Measurements from ENCODE around the gene GHR.
"Not testable (repeated sequence)": the region's sequence is repeated elsewhere in the genome, so short reads cannot be mapped to it uniquely, and the experiment has no call there.

Gene GHR

DNA sequence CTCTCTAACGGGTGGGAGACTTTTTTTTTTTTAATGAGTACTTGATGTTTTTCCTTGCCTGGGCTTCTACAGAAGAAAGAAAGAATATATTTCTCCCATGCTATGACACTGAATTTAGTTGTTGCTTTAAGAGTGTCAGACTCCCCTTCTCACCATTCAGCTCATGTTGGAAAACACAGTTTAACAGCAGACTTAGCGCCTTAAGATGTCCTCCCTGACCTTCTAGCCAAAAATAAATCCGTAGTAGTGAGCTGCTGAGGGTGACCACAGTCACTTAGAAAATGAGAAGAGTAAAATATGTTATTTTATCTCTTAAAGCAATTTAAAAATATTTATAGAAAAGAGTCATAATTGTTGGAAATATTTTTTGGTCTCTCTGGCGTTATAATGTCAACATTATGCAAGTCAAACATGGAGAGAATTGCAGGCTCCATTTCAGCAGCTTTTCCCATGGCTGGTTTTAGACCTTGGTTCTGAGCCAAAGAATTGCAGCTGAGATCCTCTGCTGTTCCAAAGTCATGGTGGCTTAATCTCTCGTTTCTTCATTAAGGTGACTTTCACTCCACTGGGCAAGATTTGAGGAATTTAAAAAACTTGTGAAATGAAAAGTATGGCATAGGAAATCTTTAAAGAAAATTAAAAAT is 143.5 kb downstream of the GHR start:
- DNase-seq (ENCODE audit: low read depth in 2 of 2, low spot score in 1 of 2): no peak

DNA sequence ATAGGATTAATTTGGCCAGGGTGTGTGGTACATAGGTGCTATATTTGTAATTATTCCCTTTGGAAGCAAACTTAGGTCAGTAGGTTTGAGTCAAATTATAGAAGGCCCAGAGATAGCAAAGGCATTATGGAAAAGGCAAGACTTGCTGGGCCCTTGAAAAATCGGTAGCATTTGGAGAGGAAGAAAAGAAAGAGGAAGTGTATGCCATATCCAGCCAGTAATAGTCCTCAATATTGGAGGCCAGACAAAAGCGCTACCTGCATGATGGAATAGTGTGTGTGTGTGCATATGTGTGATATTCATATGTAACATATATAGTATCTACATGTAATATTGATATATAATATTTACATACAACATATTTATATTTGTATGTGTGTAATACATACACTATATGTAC is 146.1 kb downstream of the GHR start:
- DNase-seq (ENCODE audit: low read depth in 2 of 2, low spot score in 1 of 2): no peak

- DNase-seq (ENCODE audit: low read depth in 2 of 2, low spot score in 1 of 2): no peak
Measured at GRCh38 chr5:42569953-42570548, 146.8 kb downstream of the GHR start.

DNA sequence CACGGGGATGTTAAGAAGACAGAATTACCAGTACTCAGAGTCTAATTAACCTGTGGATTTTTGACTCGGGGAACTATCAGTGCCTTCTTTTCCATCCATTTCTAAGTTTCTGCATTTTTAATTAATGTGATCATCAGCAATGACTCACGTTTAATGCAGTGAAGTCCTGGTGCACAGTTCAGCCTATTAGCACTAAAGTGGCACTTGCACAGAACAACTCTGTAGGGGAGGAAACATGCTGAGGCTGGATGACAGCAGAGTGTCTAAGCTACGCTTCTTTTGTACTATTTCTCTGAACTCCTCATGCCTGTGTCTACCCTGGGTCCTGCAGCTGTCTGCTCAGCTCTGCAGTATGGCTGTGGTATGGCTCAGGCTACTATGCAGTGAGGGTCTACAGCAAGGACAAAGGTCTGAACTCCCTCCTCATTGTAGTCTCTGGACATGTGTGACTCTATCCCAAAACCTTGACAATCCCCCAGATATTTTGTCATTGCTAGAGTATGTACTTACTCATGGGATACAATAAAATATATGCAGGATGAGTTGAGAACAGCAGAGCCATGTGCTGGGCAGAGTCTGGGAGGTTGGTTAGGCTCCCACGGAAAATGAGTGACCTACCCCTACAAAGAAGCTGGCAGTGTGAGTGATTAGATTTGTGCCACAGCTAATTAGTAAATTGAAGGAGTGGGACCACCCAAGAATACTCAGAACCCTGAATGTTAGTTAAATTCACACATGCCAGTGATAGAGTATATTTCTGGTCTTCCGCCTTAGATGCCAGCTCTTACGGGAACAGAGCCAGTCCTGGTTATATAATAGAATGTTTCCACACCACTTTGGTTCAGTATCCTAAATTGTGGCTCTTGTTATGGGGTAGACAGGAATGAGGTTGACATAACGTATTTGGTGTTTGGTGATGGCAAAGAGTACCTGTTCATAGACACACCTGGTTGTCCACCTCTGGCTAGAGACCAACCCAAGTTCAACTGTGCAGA is 148.0 kb downstream of the GHR start:
- no peak for DNase-seq (ENCODE audit: low read depth in 2 of 2, low spot score in 1 of 2)

DNA sequence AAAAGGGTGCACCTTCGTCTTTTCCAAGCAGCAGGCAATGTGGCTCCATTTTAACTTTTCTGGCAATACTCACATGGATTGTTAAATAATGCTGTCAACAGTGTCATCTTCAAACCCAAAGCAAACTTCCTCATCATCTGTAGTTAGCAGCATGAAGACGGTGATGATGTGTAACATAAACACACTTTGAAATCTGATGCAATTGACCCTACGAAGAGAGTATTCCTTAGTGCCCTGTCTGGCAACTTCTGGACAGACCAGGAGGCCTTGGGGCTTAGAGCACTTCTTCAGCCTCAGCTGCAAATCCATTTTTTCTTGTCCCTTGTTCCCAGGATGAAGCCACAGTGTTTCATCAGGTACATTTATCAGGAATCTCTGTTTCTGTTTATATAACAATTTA is 149.1 kb downstream of the GHR start:
- no peak for DNase-seq (ENCODE audit: low read depth in 2 of 2, low spot score in 1 of 2)

- no peak for DNase-seq (ENCODE audit: low read depth in 2 of 2, low spot score in 1 of 2)
Measured at GRCh38 chr5:42573386-42573785, 150.1 kb downstream of the GHR start.

GRCh38 chr5:42575914-42576313 is 152.7 kb downstream of the GHR start:
- DNase-seq (ENCODE audit: low read depth in 2 of 2, low spot score in 1 of 2): not testable (repeated sequence)

DNA sequence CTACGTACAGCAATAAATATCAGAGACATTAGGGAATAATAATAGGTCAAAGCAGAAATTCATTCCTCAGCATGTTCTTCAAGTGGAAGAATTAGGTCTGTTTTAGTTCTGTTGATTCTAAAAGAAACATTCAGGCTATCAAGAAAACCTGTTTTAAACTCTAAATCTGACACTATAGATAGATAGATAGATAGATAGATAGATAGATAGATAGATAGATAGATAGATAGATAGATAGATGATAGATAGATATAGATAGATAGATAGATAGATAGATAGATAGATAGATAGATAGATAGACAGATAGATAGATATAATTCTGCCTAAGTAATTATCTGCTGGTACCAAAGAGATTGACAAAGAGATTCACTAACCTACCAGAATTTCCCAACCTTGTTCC is 155.7 kb downstream of the GHR start:
- DNase-seq (ENCODE audit: low read depth in 2 of 2, low spot score in 1 of 2): not testable (repeated sequence)

GRCh38 chr5:42579320-42579719 is 156.1 kb downstream of the GHR start:
- no peak for DNase-seq (ENCODE audit: low read depth in 2 of 2, low spot score in 1 of 2)

- no peak for DNase-seq (ENCODE audit: low read depth in 2 of 2, low spot score in 1 of 2)
Measured at GRCh38 chr5:42581845-42582244, 158.6 kb downstream of the GHR start.

- DNase-seq (ENCODE audit: low read depth in 2 of 2, low spot score in 1 of 2): no peak
Measured at GRCh38 chr5:42582723-42583122, 159.5 kb downstream of the GHR start.

- no peak for DNase-seq (ENCODE audit: low read depth in 2 of 2, low spot score in 1 of 2)
Measured at GRCh38 chr5:42583322-42583721, 160.1 kb downstream of the GHR start.

- DNase-seq (ENCODE audit: low read depth in 2 of 2, low spot score in 1 of 2): no peak
Measured at GRCh38 chr5:42586625-42587024, 163.4 kb downstream of the GHR start.

- DNase-seq (ENCODE audit: low read depth in 2 of 2, low spot score in 1 of 2): no peak
Measured at GRCh38 chr5:42587096-42587723, 164.0 kb downstream of the GHR start.

GRCh38 chr5:42590566-42590965 is 167.3 kb downstream of the GHR start:
- no peak for DNase-seq (ENCODE audit: low read depth in 2 of 2, low spot score in 1 of 2)

- no peak for DNase-seq (ENCODE audit: low read depth in 2 of 2, low spot score in 1 of 2)
Measured at GRCh38 chr5:42591015-42591414, 167.8 kb downstream of the GHR start.

GRCh38 chr5:42592401-42593140 is 169.3 kb downstream of the GHR start:
- no peak for DNase-seq (ENCODE audit: low read depth in 2 of 2, low spot score in 1 of 2)

DNA sequence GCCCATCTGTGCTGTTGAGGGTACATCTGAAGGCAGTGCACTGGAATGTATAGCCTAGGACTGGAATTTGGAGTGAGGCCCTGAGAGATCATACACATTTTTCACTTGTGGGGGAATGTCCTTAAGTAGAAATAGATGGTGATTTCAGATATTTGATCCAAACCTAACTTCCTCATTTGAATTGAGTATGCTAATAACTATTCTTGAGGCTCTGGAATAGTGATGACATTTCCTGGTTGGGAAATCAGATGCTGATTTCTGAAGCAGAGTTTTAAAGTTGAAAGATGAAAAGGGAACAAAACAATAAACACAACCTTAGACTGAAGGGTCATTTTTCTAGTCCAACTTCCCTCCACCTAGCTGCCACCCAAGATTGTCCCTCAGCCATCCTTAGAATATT is 170.4 kb downstream of the GHR start:
- no peak for DNase-seq (ENCODE audit: low read depth in 2 of 2, low spot score in 1 of 2)

DNA sequence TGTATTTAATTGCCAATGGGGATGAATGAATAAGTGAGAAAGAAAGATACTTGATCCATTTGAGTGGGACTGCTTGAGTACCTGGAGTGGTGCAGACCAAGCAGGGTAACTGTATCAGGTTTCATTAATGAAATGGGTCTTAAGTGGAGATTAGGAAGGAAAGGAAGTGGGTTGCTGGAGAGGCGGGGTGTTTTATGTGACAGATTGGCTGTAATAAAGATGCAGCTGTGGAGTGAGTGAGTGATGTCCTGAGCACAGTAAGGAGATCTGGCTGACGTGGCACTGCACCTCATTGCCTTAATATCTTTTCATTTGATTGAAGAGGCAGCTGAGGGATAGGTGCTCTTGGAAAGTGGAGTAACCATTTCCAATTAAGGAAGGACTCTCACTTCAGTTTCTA is 172.4 kb downstream of the GHR start:
- DNase-seq (ENCODE audit: low read depth in 2 of 2, low spot score in 1 of 2): no peak

- DNase-seq (ENCODE audit: low read depth in 2 of 2, low spot score in 1 of 2): no peak
Measured at GRCh38 chr5:42596817-42597216, 173.6 kb downstream of the GHR start.
